Kidney tubule cell (primary cell): ENCODE measurements around the gene RNF212.

Experiments used
- DNase-seq: peaks from one replicate; pipeline ENCODE4 v3.0.0-alpha.2; 2018; ENCODE audit warnings: low spot score

The RNF212 gene

GRCh38 chr4:1090465-1091440 lies 22.6 kb downstream of the RNF212 start:
- no peak for DNase-seq

GRCh38 chr4:1090036-1090435 lies 23.3 kb downstream of the RNF212 start:
- no peak for DNase-seq

DNA sequence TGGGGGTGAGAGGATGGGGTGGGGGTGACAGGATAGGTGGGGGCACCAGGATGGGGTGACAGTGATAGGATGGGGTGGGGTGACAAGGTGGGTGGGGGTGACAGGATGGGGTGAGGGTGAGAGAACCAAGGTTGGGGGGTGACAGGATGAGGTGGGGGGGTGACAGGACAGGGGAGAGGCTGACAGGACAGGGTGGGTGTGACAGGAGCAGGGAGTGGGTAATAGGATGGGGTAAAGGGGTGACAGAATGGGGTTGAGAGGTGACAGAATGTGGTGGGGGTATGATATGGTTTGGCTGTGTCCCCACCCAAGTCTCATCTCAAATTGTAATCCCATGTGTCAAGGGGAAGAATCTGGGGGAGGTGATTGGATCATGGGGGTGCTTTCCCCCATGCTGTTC lies 26.0 kb downstream of the RNF212 start:
- no peak for DNase-seq

DNA sequence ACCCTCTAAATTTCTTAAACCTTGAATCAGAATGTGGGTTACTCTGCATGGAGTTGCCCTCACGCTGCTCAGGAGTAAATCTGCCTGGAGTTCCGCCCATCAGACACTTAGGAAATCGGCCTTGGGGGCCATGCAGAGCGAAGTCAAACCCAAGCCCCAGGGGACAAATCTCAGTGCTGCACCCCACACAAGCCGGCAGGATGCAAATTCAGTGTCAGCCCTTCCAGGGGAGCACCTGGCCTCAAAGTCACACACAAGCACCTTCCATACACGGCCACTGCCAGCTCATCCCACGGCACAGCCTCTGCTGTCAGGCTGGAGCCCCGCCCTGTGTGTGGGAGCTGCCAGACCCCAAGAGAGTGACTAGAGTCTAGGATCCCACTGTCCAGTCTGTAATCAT lies 27.4 kb downstream of the RNF212 start:
- DNase-seq: no peak

DNA sequence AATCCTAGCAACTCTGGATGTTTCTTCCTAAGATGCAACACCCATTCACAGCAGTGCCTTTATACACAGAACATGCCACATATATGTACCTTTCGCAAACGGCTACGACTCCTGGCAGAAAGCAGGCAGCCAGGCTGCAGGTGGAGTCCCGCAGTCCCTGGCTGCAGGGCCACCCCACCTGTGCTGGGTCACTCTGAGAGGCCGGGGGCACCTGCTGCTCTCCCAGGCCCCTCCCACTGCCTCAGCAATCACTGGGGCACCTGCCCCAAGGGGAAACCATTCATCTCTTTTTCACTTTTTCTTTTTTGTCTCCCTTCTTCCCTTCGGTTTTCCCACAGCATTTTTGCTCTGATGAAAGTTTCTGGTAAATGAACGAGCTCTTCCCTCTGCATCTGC lies 28.0 kb downstream of the RNF212 start:
- no peak for DNase-seq

DNA sequence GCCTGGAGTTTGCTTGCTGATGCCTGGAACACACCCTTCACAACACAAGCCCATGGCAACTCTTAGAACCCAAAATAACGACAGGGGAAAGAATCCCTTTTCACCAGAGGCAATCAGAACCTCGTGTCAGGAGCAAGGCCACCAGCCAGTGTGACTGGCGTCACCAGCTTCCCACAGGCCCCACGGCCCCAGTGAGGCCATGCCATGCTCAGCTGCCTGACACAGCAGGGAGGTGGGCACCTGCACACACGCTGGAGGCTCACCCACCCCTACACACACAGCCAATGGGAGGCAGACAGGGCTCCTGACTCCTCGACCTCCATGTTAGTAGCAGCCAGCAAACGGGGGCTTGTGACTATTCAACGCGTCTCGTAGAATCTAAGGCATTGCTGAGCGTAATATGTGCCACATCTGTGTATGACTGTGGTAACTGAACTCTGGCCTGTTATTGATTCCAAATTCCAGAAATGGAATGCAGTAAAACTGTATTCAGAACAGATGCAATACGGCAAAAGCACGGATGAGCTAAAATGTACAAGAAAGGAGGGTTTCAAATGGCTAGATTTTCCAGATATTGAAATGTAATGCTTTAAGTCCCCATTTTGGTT lies 28.5 kb downstream of the RNF212 start:
- DNase-seq: no peak

GRCh38 chr4:1084394-1084793 lies 29.0 kb downstream of the RNF212 start:
- DNase-seq: no peak

DNA sequence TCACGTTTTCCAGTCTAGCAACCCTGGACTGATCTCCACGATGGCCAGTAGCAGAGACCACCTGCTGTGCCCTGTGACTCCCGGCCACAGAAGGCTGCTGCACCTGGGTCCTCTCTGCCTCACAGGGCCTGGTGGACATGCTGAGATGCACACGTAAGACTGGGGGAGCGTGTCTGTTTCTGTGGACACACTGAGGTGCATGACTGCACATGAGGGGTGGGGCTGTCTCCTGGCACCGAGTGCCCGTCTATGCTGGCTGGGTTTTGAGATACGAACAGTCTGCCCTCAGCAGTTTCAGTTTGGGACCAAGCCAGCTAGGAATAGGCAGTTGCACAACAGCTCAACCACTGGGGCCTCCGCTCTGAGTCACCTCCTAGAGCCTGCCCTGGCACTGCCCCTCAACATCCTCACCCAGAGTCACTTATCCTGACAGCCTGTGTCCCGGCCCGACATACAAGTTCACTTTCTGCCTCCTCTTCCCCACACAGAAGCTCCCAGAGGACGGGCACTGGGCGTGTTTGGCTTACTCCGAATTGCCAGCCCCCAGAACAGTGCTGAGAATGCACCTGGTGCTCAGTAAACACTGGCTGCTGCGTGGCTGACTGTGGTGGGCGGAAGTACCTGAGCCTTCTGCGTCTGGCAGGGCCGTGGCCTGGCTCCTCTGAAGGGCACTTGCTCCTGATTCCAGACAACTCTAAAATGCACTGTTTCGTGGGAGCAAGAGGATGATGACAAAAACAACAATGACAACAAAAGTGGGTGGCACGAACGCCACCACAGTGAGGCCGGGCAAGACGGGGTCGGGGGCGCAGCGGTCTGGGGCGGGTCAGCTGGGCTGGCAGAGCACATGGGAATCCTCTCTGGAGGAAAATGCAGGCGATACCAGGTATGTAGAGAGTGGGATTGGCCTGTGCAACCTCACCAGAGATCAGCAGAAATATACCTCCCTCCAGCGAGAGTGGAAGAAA lies 30.9 kb downstream of the RNF212 start:
- peak; percentile 99 for DNase-seq

DNA sequence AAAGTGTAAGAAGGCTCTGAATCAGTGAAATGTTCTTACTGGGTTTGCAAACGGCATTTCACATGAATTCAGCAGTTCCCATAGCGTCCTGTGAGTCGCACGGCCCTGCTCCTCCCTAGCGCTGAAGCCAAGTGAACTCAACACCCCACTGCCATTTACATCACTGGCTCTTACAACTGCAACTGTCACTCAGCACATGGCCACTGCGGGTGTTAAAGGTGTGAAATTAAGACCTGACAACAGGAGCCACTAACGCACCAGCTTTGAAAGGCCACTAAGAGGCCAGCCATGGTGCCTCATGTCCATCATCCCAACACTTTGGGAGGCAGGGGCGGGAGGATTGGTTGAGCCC lies 31.7 kb downstream of the RNF212 start:
- DNase-seq: no peak

GRCh38 chr4:1080961-1081688 lies 32.2 kb downstream of the RNF212 start:
- peak; percentile 58 for DNase-seq

- DNase-seq: no peak
Measured at GRCh38 chr4:1080432-1080831, 32.9 kb downstream of the RNF212 start.

DNA sequence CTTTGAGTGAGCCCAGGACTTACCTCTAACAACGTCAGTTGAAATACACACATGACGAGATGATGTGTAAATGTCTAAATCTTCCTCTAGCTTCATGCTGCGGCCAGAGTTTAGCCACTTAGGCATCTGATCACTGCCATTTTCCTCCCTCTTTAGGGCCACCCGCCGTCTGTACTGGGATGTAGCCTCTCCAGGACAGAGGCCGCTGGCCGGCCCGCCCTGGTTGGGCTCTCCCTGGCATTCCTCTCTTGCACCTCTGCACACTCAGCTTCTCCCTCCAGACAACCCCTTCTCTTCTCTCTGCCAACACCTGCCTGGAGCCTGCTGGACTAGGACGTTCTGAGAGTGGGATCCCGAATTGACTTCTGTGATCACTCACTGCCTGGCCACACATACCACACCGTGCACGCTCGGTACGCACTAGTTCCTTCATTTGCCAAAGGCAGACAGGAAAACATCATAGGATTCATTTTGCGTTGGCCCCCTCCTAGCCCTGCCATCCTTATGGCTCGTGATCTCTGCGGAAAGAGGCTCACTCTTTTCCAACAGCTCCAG lies 33.6 kb downstream of the RNF212 start:
- DNase-seq: no peak

DNA sequence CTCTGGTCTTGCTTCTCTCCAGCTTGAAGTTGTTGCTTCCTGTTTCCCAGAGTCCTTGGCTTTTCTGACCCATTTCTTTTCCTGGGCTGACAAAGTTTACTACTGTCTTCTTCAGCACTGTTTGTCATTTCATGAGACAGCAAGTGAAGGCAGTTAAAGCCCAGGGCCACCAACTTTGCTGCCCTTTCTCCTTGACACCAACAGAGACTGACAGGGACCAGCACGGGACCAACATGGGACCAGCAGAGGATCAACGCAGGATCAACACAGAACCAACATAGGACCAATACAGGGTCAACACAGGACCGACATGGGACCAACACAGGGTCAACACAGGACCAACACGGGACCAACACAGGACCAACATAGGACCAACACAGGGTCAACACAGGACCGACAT lies 34.9 kb downstream of the RNF212 start:
- DNase-seq: no peak

DNA sequence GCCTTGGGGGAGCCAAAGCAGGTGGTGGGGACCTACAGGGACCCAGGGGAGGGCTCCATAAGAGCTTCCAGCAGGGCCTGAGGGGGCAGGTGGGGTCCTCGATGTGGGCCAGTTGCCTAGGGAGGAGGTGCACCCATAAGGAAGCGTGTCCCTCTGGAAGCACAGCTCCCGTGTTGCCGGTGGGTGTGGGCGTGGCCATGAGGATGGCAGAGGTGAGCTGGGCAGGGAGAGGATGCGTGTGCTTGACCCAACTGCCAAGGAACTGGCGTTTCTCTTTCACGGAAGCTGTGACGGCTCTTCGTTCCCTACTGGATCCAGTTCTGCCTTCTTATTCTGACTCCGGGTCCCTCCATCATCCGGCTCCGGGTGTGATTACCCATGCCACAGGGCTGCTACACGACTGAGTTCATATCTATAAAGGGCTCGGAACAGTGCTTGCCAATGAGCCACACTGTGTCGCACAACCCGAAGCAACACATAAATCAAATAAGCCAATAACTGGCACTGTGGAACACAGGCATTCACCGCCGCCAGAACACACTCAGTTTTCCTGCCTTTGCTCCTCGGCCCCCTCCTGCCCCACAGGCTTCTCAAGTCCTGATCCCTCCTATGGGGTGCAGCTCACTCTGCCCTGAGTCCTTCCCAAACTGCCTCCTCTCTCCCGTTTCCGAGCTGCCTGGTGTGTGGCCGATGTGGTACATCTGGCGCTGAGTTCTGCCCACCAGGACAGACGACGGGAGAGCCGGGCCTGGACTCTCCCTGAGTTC lies 35.5 kb downstream of the RNF212 start:
- no peak for DNase-seq

GRCh38 chr4:1075809-1076699 lies 37.3 kb downstream of the RNF212 start:
- DNase-seq: peak; percentile 20

- DNase-seq: no peak
Measured at GRCh38 chr4:1075225-1075624, 38.1 kb downstream of the RNF212 start.

GRCh38 chr4:1074077-1074476 lies 39.3 kb downstream of the RNF212 start:
- DNase-seq: no peak

- peak; percentile 70 for DNase-seq
Measured at GRCh38 chr4:1072830-1073446, 40.4 kb downstream of the RNF212 start.

- no peak for DNase-seq
Measured at GRCh38 chr4:1069394-1069793, 44.0 kb downstream of the RNF212 start.
